ENCODE measurements around the gene SEBOX.

GRCh38 chr17:28315846-28316705, 48.9 kb downstream of the SEBOX start:
- TF ChIP-seq POLR2A (IDR thresholded peaks at IDR 0.05), result no peak
- TF ChIP-seq, protein P1, sequence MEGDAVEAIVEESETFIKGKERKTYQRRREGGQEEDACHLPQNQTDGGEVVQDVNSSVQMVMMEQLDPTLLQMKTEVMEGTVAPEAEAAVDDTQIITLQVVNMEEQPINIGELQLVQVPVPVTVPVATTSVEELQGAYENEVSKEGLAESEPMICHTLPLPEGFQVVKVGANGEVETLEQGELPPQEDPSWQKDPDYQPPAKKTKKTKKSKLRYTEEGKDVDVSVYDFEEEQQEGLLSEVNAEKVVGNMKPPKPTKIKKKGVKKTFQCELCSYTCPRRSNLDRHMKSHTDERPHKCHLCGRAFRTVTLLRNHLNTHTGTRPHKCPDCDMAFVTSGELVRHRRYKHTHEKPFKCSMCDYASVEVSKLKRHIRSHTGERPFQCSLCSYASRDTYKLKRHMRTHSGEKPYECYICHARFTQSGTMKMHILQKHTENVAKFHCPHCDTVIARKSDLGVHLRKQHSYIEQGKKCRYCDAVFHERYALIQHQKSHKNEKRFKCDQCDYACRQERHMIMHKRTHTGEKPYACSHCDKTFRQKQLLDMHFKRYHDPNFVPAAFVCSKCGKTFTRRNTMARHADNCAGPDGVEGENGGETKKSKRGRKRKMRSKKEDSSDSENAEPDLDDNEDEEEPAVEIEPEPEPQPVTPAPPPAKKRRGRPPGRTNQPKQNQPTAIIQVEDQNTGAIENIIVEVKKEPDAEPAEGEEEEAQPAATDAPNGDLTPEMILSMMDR (IDR thresholded peaks at IDR 0.05), result no peak
